Stimulated activated naive B cell treated with anti-CD40 and anti-IgM and Interleukin-4, amounts not matched to agents 10 μg/mL and 1 μg/mL and 100 μg/mL, for 72 hours (primary cell): ENCODE results near the gene ITCH.
"Not testable (repeated sequence)": the region's sequence is repeated elsewhere in the genome, so short reads cannot be mapped to it uniquely, and the experiment has no call there.

Source experiments
- ATAC-seq, 2 donors: fragments of 150-1000 bp; cut with Tn5 transposase; replicated peaks; 2 replicates each; pipeline ENCODE4 v1.10.0; 2021; ENCODE audit warnings: moderate library complexity in 1 of 2
- DNase-seq: peaks from one replicate; pipeline ENCODE4 v3.0.0; 2021
- H3K27ac Mint-ChIP-seq: one replicate; pipeline ENCODE4 v1.8.0; 2022; ENCODE audit warnings: mild to moderate bottlenecking, mixed read lengths
- H3K27me3 Mint-ChIP-seq, 2 donors: one replicate each; pipeline ENCODE4 v1.8.0; 2022; ENCODE audit warnings: mixed read lengths in 2 of 2
- H3K36me3 Mint-ChIP-seq, 2 donors: one replicate each; pipeline ENCODE4 v1.8.0; 2022; ENCODE audit warnings: mixed read lengths in 2 of 2, mild to moderate bottlenecking in 1 of 2
- H3K4me1 Mint-ChIP-seq, 2 donors: one replicate each; pipeline ENCODE4 v1.8.0; 2022; ENCODE audit warnings: mixed read lengths in 2 of 2, mild to moderate bottlenecking in 1 of 2
- H3K4me3 Mint-ChIP-seq, 2 donors: one replicate each; pipeline ENCODE4 v1.8.0; 2022; ENCODE audit warnings: mild to moderate bottlenecking in 2 of 2, mixed read lengths in 2 of 2, moderate library complexity in 1 of 2
- H3K9me3 Mint-ChIP-seq, 2 donors: one replicate each; pipeline ENCODE4 v1.8.0; 2022; ENCODE audit warnings: mixed read lengths in 2 of 2, mild to moderate bottlenecking in 1 of 2

ITCH gene

DNA sequence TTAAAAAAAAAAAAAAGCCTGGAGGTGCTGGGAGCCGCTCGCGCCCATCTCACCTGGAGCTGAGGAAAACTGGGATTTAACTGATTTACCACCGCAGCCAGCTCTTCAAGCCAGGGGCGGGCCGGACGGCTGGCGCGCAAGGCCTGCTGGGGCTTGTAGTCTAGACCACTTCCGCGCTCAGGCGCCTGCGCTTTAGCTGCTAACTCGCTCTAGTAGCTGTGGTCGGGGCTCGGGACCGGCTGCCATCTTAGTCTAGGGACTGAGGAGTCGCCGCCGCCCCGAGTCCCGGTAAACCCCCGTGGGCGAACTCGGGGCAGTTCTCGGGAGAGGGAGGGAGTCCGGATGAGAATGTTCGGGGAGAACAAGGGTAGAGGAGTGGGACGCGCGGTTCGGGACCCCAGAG is at the start of gene ITCH:
Gene ITCH (plus strand): TSS at position 212 of the 403 bp plus-strand sequence. CDS start 30,539 bp downstream, outside the sequence.
- ATAC-seq (peak; percentile 96), DNase-seq (peak; percentile 91)
- Mint-ChIP-seq H3K4me3 (peak within 1 kb of the TSS; percentile 89 to 96), H3K9me3 (peaks cover 3 to 5% of the 10 kb centered on the region in 2 donors), H3K27me3 (no peaks in the 10 kb centered on the region), H3K27ac (peak within 1 kb of the TSS; percentile 99), H3K36me3 (peaks cover 21 to 26% of the 10 kb centered on the region in 2 donors), H3K4me1 (peaks cover 19 to 48% of the 10 kb centered on the region in 2 donors)

GRCh38 chr20:34315236-34315635 is 47.8 kb upstream of the ITCH start:
- no peak for DNase-seq
- H3K4me3 Mint-ChIP-seq, result no peak overlapping the region
- H3K36me3 Mint-ChIP-seq, result no peaks in the 10 kb centered on the region
- H3K27me3 Mint-ChIP-seq, result peaks cover 25 to 27% of the 10 kb centered on the region in 2 donors
- H3K4me1 Mint-ChIP-seq, result peaks cover 13 to 30% of the 10 kb centered on the region in 2 donors
- ATAC-seq, result no peak
- no peak overlapping the region for H3K27ac Mint-ChIP-seq
- H3K9me3 Mint-ChIP-seq, result no peaks in the 10 kb centered on the region

DNA sequence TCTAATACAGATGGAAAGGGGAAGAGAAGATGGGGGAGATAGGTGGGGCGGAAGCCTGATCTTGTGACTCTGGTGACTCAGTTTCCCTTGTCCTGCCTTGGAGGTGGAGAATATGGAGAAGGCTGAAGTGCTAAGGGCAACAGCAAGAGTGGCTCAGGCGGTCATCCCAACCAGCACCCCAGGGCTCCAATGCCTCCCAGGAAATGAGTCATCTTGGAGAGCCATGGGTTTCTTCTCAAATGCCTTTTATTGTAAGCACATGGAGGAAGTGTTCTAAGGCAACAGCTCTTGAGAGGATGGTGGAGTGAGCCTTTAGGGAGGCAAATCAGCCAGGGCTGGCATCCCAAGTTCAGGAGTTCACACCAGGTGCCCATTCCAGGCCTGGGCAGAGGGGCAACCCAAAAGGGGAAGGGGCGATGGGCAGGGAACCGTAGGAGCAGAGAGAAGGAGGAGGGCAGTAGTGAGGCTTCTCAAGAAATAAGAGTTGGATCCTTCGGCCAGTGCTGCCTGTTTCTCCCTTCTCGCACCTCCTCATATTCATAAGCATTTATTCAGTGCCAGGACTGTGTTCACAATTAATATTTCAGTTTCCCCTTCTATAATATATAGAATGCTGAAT is 46.8 kb upstream of the ITCH start:
- DNase-seq (no peak), ATAC-seq (no peak)
- Mint-ChIP-seq H3K27ac (no peak overlapping the region), H3K36me3 (no peaks in the 10 kb centered on the region), H3K4me1 (peaks cover 13 to 24% of the 10 kb centered on the region in 2 donors), H3K4me3 (no peak overlapping the region), H3K27me3 (peaks cover 20 to 24% of the 10 kb centered on the region in 2 donors), H3K9me3 (no peaks in the 10 kb centered on the region)

- Mint-ChIP-seq H3K4me1 (peaks cover 2 to 5% of the 10 kb centered on the region in 2 donors), H3K4me3 (no peak overlapping the region)
- no peak for ATAC-seq
Observed at GRCh38 chr20:34318609-34319443, 44.2 kb upstream of the ITCH start.

DNA sequence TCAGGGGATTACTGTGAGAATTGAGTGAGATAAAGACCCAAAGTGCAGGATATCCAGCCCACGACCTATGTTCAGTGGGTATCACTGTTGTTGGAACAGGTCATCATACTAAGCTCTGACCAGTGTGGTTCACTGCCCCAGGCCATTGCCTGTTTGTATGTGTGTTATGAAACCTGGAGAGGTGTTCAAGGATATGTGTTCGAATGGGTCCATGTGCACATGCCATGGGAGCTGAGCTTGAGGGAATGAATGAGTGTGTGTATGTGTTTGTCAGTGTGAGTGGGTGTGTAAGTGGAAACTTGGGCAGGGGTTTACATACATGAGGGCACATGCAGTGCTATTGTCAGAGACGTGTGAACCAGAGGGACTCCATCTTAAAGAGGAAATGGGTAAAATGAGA is 42.2 kb upstream of the ITCH start:
- Mint-ChIP-seq H3K9me3 (no peaks in the 10 kb centered on the region), H3K36me3 (no peaks in the 10 kb centered on the region), H3K27me3 (peaks cover 6 to 13% of the 10 kb centered on the region in 2 donors), H3K4me1 (peaks cover 0 to 5% of the 10 kb centered on the region in 2 donors), H3K27ac (no peak overlapping the region), H3K4me3 (no peak overlapping the region)
- ATAC-seq (no peak), DNase-seq (no peak)

More at GRCh38 chr20:34318609-34319443, 44.2 kb upstream of the ITCH start:
- Mint-ChIP-seq H3K36me3 (no peaks in the 10 kb centered on the region), H3K9me3 (no peaks in the 10 kb centered on the region), H3K27ac (no peak overlapping the region), H3K27me3 (peaks cover 7 to 11% of the 10 kb centered on the region in 2 donors)
- no peak for DNase-seq

- H3K27me3 Mint-ChIP-seq, result peaks cover 4 to 12% of the 10 kb centered on the region in 2 donors
- no peak for DNase-seq
- H3K27ac Mint-ChIP-seq, result no peak overlapping the region
- no peaks in the 10 kb centered on the region for H3K9me3 Mint-ChIP-seq
- no peaks in the 10 kb centered on the region for H3K36me3 Mint-ChIP-seq
- no peak overlapping the region for H3K4me3 Mint-ChIP-seq
- peaks cover 0 to 5% of the 10 kb centered on the region in 2 donors for H3K4me1 Mint-ChIP-seq
- ATAC-seq, result no peak
Observed at GRCh38 chr20:34322267-34323105, 40.6 kb upstream of the ITCH start.

DNA sequence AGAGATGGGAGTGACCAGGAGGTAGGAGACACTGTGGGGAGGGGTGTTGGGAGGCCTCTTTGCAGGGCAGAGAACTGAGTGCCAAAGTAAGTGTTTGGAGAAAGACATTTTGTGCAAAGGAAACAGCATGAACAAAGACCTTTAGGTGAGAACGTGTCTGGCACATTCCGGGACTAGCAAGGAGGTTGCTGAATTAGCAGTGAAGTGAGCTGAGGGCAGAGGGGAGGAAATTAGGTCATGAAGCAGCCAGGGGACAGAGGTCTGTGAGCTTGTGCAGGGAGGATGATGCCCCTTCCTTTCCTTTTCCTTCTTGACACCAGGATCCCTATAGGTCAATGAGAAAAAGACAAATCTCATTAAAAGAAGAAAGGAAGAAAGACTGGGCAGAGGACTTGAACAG is 38.5 kb upstream of the ITCH start:
- DNase-seq (no peak), ATAC-seq (no peak)
- H3K27me3 Mint-ChIP-seq, result peaks cover 4 to 12% of the 10 kb centered on the region in 2 donors
- H3K27ac Mint-ChIP-seq, result no peak overlapping the region
- H3K4me3 Mint-ChIP-seq, result no peak overlapping the region
- peaks cover 0 to 1% of the 10 kb centered on the region in 2 donors for H3K4me1 Mint-ChIP-seq
- H3K36me3 Mint-ChIP-seq, result no peaks in the 10 kb centered on the region
- H3K9me3 Mint-ChIP-seq, result no peaks in the 10 kb centered on the region

DNA sequence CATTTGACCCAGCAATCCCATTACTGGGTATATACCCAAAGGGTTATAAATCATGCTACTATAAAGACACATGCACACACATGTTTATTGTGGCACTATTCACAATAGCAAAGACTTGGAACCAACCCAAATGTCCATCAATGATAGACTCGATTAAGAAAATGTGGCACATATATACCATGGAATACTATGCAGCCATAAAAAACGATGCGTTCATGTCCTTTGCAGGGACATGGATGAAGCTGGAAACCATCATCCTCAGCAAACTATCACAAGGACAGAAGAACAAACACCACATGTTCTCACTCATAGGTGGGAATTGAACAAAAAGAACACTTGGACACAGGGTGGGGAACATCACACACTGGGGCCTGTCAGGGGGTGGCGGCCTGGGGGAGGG is 34.9 kb upstream of the ITCH start:
- H3K27ac Mint-ChIP-seq, DNase-seq, H3K4me3 Mint-ChIP-seq, ATAC-seq, H3K4me1 Mint-ChIP-seq, H3K36me3 Mint-ChIP-seq, H3K9me3 Mint-ChIP-seq: not testable (repeated sequence)
- peaks cover 0 to 12% of the 10 kb centered on the region in 2 donors for H3K27me3 Mint-ChIP-seq

GRCh38 chr20:34328928-34329677 is 34.0 kb upstream of the ITCH start:
- H3K9me3 Mint-ChIP-seq, result no peaks in the 10 kb centered on the region
- ATAC-seq (no peak), DNase-seq (no peak)
- H3K4me1 Mint-ChIP-seq, result peaks cover 0 to 3% of the 10 kb centered on the region in 2 donors
- no peaks in the 10 kb centered on the region for H3K36me3 Mint-ChIP-seq
- H3K27ac Mint-ChIP-seq, result no peak overlapping the region
- H3K4me3 Mint-ChIP-seq, result no peak overlapping the region
- H3K27me3 Mint-ChIP-seq, result peaks cover 0 to 12% of the 10 kb centered on the region in 2 donors

DNA sequence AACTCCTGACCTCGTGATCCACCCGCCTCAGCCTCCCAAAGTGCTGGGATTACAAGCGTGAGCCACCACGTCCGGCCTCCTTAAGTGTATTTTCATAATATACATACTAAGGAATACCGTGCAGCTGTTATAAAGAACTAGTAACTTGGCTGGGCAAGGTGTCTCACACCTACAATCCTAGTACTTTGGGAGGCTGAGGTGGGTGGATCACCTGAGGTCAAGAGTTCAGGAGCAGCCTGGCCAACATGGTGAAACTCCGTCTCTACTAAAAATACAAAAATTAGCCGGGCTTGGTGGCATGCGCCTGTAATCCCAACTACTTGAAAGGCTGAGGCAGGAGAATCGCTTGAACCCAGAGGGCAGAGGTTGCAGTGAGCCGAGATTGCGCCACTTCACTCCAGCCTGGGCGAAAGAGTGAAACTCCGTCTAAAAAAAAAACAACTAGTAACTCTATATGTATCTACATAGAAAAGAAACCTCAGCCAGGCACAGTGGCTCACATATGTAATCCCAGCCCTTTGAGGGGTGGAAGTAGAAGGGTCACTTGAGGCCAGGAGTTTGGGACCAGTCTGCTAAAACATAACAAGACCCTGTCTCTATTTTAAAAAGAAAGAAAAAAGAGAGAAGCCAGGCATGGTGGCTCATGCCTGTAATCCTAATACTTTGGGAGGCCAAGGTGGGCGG is 32.1 kb upstream of the ITCH start:
- not testable (repeated sequence) for ATAC-seq, DNase-seq, H3K36me3 Mint-ChIP-seq, H3K9me3 Mint-ChIP-seq, H3K27me3 Mint-ChIP-seq, H3K27ac Mint-ChIP-seq, H3K4me3 Mint-ChIP-seq, H3K4me1 Mint-ChIP-seq

- no peak for DNase-seq
- Mint-ChIP-seq H3K36me3 (no peaks in the 10 kb centered on the region), H3K4me3 (no peak overlapping the region)
Observed at GRCh38 chr20:34331838-34332237, 31.2 kb upstream of the ITCH start.

GRCh38 chr20:34332262-34332920 is 30.7 kb upstream of the ITCH start:
- peaks cover 3 to 7% of the 10 kb centered on the region in 2 donors for H3K4me1 Mint-ChIP-seq
- no peaks in the 10 kb centered on the region for H3K9me3 Mint-ChIP-seq
- DNase-seq (no peak), ATAC-seq (no peak)
- no peaks in the 10 kb centered on the region for H3K27me3 Mint-ChIP-seq
- H3K27ac Mint-ChIP-seq, result no peak overlapping the region
- no peaks in the 10 kb centered on the region for H3K36me3 Mint-ChIP-seq
- no peak overlapping the region for H3K4me3 Mint-ChIP-seq

More at GRCh38 chr20:34331838-34332237, 31.2 kb upstream of the ITCH start:
- Mint-ChIP-seq H3K27ac (no peak overlapping the region), H3K9me3 (no peaks in the 10 kb centered on the region), H3K27me3 (no peaks in the 10 kb centered on the region), H3K4me1 (peaks cover 3 to 7% of the 10 kb centered on the region in 2 donors)
- ATAC-seq, result no peak

DNA sequence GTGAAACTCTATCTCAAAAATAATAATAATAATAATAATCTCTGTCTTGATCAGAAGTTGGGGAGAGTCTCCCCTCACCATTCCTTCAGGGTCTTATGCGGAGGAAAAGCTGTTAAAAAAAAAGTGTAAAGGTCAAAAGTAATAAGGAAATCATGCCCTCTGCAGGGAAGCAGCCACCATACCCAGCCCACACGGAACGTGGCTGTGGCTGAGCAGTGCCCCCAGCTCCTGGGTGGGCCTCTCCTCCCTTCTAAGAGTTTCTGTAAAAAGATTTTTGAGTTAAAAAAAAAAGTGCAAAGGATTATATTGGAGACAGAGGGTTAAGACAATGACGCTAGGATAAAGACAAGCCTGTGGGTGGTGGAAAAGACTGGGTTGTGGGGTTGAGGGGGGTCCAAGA is 29.3 kb upstream of the ITCH start:
- Mint-ChIP-seq H3K9me3 (no peaks in the 10 kb centered on the region), H3K36me3 (no peaks in the 10 kb centered on the region), H3K4me3 (no peak overlapping the region), H3K4me1 (peaks cover 6 to 16% of the 10 kb centered on the region in 2 donors), H3K27me3 (no peaks in the 10 kb centered on the region), H3K27ac (no peak overlapping the region)
- no peak for ATAC-seq
- DNase-seq, result no peak
